GM23338 (cell line): ENCODE measurements around the gene KCNH5. TPM values are rescaled to one million over a fixed set of nuclear protein-coding genes. Genes with fewer than 3 reads are reported as not detected.

Experiments
- ATAC-seq: fragments of 200-7000 bp; cut with Tn5 transposase; 3 replicates; pipeline ENCODE4 v1.9.1; 2020
- DNase-seq: peaks from one replicate; pipeline ENCODE4 v3.0.0-alpha.2; 2015; ENCODE audit warnings: low spot score
- H2AFZ ChIP-seq: fragments of 200-600 bp; sonication (generic); 2 replicates; pipeline ENCODE4 v1.8.0; 2016; ENCODE audit warnings: antibody characterized with exemption, mild to moderate bottlenecking, moderate library complexity
- H3F3A ChIP-seq: fragments of 200-600 bp; sonication (generic); replicated peaks from 2 replicates; pipeline ENCODE4 v1.8.0; 2017; ENCODE audit warnings: antibody characterized with exemption, mixed run types, low read depth
- H3K27ac ChIP-seq: fragments of 200-600 bp; sonication (generic); 2 replicates; pipeline ENCODE4 v1.6.1; 2016; ENCODE audit warnings: low read depth
- H3K27me3 ChIP-seq: fragments of 200-600 bp; sonication (generic); 2 replicates; pipeline ENCODE4 v1.8.0; 2016; ENCODE audit warnings: mild to moderate bottlenecking, mixed run types, moderate library complexity; ENCODE audit not compliant: insufficient read depth
- H3K36me3 ChIP-seq: fragments of 200-600 bp; sonication (generic); 2 replicates; pipeline ENCODE4 v1.8.0; 2016; ENCODE audit warnings: mild to moderate bottlenecking; ENCODE audit not compliant: insufficient read depth
- H3K4me1 ChIP-seq: fragments of 200-600 bp; sonication (generic); 2 replicates; pipeline ENCODE4 v1.8.0; 2016; ENCODE audit warnings: mild to moderate bottlenecking, moderate library complexity; ENCODE audit not compliant: insufficient read depth
- H3K4me2 ChIP-seq: fragments of 200-600 bp; sonication (generic); 2 replicates; pipeline ENCODE4 v1.7.1; 2017; ENCODE audit warnings: mixed run types
- H3K4me3 ChIP-seq: fragments of 200-600 bp; sonication (generic); 2 replicates; pipeline ENCODE4 v1.6.1; 2016; ENCODE audit warnings: mixed run types
- H3K79me2 ChIP-seq: fragments of 200-600 bp; sonication (generic); replicated peaks from 2 replicates; pipeline ENCODE4 v1.8.0; 2017; ENCODE audit warnings: mild to moderate bottlenecking; ENCODE audit not compliant: insufficient read depth
- H3K9me2 ChIP-seq: fragments of 200-600 bp; sonication (generic); 2 replicates; pipeline ENCODE4 v1.8.0; 2017; ENCODE audit not compliant: insufficient read depth
- H4K20me1 ChIP-seq: fragments of 200-600 bp; sonication (generic); replicated peaks from 2 replicates; pipeline ENCODE4 v1.8.0; 2017; ENCODE audit warnings: mild to moderate bottlenecking; ENCODE audit not compliant: insufficient read depth
- H3K27ac Mint-ChIP-seq: 2 replicates; pipeline ENCODE4 v1.8.0; 2020; ENCODE audit warnings: inconsistent platforms, mild to moderate bottlenecking, moderate library complexity, mixed read lengths
- H3K27me3 Mint-ChIP-seq: 3 replicates; pipeline ENCODE4 v1.8.0; 2022; ENCODE audit warnings: low read depth, mild to moderate bottlenecking, moderate library complexity, mixed read lengths, inconsistent platforms; ENCODE audit not compliant: insufficient read depth, poor library complexity
- H3K36me3 Mint-ChIP-seq: 3 replicates; pipeline ENCODE4 v1.8.0; 2021; ENCODE audit warnings: low read depth, mild to moderate bottlenecking, inconsistent platforms, moderate library complexity, mixed read lengths
- H3K4me1 Mint-ChIP-seq: 3 replicates; pipeline ENCODE4 v1.8.0; 2020; ENCODE audit warnings: mild to moderate bottlenecking, inconsistent platforms, mixed read lengths
- H3K4me3 Mint-ChIP-seq: 3 replicates; pipeline ENCODE4 v1.8.0; 2021; ENCODE audit warnings: moderate library complexity, mild to moderate bottlenecking, inconsistent platforms, mixed read lengths
- H3K9me3 Mint-ChIP-seq: 3 replicates; pipeline ENCODE4 v1.8.0; 2020; ENCODE audit warnings: moderate library complexity, mild to moderate bottlenecking, inconsistent platforms, mixed read lengths
- REST ChIP-seq: IDR thresholded peaks from one replicate; pipeline ENCODE4 v1.6.1; 2018; ENCODE audit warnings: antibody characterized with exemption; ENCODE audit not compliant: unreplicated experiment
- ZNF462 ChIP-seq: fragments of 250-450 bp; sonication (Bioruptor Pico); IDR thresholded peaks from 2 replicates; pipeline ENCODE4 v1.5.0; 2020; ENCODE audit warnings: mild to moderate bottlenecking, moderate library complexity
- polyA plus RNA-seq: library from polyadenylated mRNA; unstranded; fragments of >200 nt; fragmentation: Nextera tagmentation; extraction: Ambion mirVana; gene quantifications from 2 replicates; pipeline ENCODE4 v1.2.1, GENCODE V29; 2016
- total RNA-seq: library from RNA; depleted of rRNA; stranded (reverse); fragments of >200 nt; shearing (Covaris generic); gene quantifications from 2 replicates; pipeline ENCODE4 v1.2.3, GENCODE V29; 2014

The KCNH5 gene
- total and polyA plus RNA-seq, 2 experiments from 2014 or later = 0.71 to 0.83 TPM

- Mint-ChIP-seq H3K27me3 (no peaks in the 10 kb centered on the region), H3K27ac (no peak overlapping the region), H3K9me3 (0 out of 3 replicates have a peak, but pooled peaks cover 3% of the 10 kb centered on the region), H3K4me3 (no peak overlapping the region), H3K4me1 (no peaks in the 10 kb centered on the region), H3K36me3 (no peaks in the 10 kb centered on the region)
- ATAC-seq (no peak), DNase-seq (no peak)
- Histone ChIP-seq H3K9me2 (no peaks in the 10 kb centered on the region), H3K4me3 (no peak overlapping the region), H4K20me1 (no peaks in the 10 kb centered on the region), H3K79me2 (no peaks in the 10 kb centered on the region), H2AFZ (no peak overlapping the region), H3K27ac (no peak overlapping the region), H3K4me1 (no peaks in the 10 kb centered on the region), H3F3A (no peaks in the 10 kb centered on the region), H3K27me3 (no peaks in the 10 kb centered on the region), H3K36me3 (no peaks in the 10 kb centered on the region), H3K4me2 (no peak overlapping the region)
- TF ChIP-seq REST = no peak
- TF ChIP-seq ZNF462 (CRISPR knock-in tag) = no peak
These were observed 43.6 kb upstream of the KCNH5 start for GRCh38 chr14:63088865-63089264.
